ENCODE results near the gene FDXR.

- TF ChIP-seq BHLHE40 (IDR thresholded peaks at IDR 0.05; ENCODE audit: borderline replicate concordance) (no peak), FOXM1 (IDR thresholded peaks at IDR 0.05; ENCODE audit: borderline replicate concordance) (no peak)
These were observed 4.4 kb downstream of the FDXR start for GRCh38 chr17:74868251-74868907.
